A549 (cell line): Measurements from ENCODE around the gene HCST.

Experiments
- BHLHE40 ChIP-seq: IDR thresholded peaks from 2 replicates; pipeline ENCODE4 v1.6.1; 2012; ENCODE audit warnings: low read depth, low read length, inconsistent platforms
- CEBPB ChIP-seq, 2 experiments: fragments of >200 bp in 1 of 2; sonication (Bioruptor Twin) in 1 of 2; formaldehyde crosslinking in 1 of 2; IDR thresholded peaks; 2 replicates each; pipeline ENCODE4 v1.6.1; 2012 to 2016
- JUN ChIP-seq, 2 experiments: fragments of >200 bp; sonication (Bioruptor Twin); formaldehyde crosslinking; IDR thresholded peaks; 2 replicates in 1 of 2; 3 replicates in 1 of 2; pipeline ENCODE4 v1.6.1; 2016 to 2017
- NR3C1 ChIP-seq: fragments of >200 bp; sonication (Bioruptor Twin); formaldehyde crosslinking; IDR thresholded peaks from 3 replicates; pipeline ENCODE4 v1.6.1; 2017
- POLR2A ChIP-seq: IDR thresholded peaks from 2 replicates; pipeline ENCODE4 v1.6.1; 2012; ENCODE audit warnings: mild to moderate bottlenecking, low read length
- RCOR1 ChIP-seq: fragments of 150-350 bp; IDR thresholded peaks from 2 replicates; pipeline ENCODE4 v1.6.1; 2014; ENCODE audit warnings: antibody characterized with exemption, low read length, low read depth
- RFX5 ChIP-seq: fragments of 450-650 bp; IDR thresholded peaks from 2 replicates; pipeline ENCODE4 v1.7.1; 2014; ENCODE audit warnings: antibody characterized with exemption, mild to moderate bottlenecking, moderate library complexity
- TP53 ChIP-seq: fragments of 250-450 bp; sonication (Bioruptor Pico); IDR thresholded peaks from 2 replicates; pipeline ENCODE4 v1.5.0; 2021; ENCODE audit warnings: mild to moderate bottlenecking, moderate library complexity
- TF ChIP-seq, protein P1 (sequence below): fragments of >200 bp; sonication (Bioruptor Twin); formaldehyde crosslinking; IDR thresholded peaks from 3 replicates; pipeline ENCODE4 v1.5.1; 2016
- TF ChIP-seq, protein P2 (sequence below): fragments of 450-650 bp; IDR thresholded peaks from 2 replicates; pipeline ENCODE4 v1.6.1; 2014; ENCODE audit warnings: antibody characterized with exemption
- TF ChIP-seq, protein P3 (sequence below): fragments of 200-600 bp; sonication (generic); IDR thresholded peaks from 2 replicates; pipeline ENCODE4 v1.6.1; 2016; ENCODE audit warnings: antibody characterized with exemption, mild to moderate bottlenecking, moderate library complexity
- TF ChIP-seq, protein P4 (sequence below): fragments of >200 bp; sonication (Bioruptor Twin); formaldehyde crosslinking; IDR thresholded peaks from 3 replicates; pipeline ENCODE4 v1.6.1; 2016

DNA sequence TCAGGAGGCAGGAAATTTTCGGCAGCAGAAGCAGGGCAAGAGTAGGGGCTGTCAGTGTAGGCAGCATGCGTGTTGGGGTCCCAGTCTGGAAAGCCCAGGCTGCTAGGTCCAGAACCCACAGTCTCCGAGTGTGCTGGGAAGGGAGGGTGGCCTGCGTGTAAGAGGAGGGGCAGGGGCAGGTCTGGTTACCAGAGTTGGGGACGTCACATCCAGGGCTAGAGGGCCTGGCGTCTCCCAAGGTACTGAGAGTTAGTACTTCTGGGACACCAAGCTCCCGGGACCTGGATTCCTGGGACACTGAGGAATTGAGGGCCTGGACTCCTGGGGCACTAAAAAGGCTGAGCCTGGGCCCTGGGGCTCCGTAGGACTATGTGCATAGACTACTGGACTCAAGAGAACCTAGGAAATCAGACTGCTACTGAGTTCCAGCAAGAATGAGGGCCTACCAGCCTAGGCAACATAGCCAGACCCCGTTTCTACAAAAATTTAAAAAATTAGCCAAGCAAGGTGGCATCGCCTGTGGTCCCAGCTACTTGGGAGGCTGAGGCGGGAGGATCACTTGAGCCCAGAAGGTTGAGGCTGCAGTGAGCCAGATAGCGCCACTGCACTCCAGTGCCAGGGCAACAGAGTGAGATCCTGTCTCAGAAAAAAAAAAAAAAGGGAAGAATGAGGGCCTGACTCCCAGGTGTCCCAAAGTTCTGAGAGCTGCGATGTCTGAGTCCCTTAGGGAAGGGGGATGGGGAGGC is 4.5 kb upstream of the HCST start:
- TF ChIP-seq POLR2A (no peak), TP53 (CRISPR knock-in tag) (no peak), NR3C1 (no peak), RFX5 (no peak), JUN (IDR thresholded peaks at IDR 0.05) (no peak), RCOR1 (no peak), CEBPB (IDR thresholded peaks at IDR 0.05) (no peak), BHLHE40 (no peak)
- TF ChIP-seq, protein P1, sequence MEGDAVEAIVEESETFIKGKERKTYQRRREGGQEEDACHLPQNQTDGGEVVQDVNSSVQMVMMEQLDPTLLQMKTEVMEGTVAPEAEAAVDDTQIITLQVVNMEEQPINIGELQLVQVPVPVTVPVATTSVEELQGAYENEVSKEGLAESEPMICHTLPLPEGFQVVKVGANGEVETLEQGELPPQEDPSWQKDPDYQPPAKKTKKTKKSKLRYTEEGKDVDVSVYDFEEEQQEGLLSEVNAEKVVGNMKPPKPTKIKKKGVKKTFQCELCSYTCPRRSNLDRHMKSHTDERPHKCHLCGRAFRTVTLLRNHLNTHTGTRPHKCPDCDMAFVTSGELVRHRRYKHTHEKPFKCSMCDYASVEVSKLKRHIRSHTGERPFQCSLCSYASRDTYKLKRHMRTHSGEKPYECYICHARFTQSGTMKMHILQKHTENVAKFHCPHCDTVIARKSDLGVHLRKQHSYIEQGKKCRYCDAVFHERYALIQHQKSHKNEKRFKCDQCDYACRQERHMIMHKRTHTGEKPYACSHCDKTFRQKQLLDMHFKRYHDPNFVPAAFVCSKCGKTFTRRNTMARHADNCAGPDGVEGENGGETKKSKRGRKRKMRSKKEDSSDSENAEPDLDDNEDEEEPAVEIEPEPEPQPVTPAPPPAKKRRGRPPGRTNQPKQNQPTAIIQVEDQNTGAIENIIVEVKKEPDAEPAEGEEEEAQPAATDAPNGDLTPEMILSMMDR = no peak
- TF ChIP-seq, protein P2, sequence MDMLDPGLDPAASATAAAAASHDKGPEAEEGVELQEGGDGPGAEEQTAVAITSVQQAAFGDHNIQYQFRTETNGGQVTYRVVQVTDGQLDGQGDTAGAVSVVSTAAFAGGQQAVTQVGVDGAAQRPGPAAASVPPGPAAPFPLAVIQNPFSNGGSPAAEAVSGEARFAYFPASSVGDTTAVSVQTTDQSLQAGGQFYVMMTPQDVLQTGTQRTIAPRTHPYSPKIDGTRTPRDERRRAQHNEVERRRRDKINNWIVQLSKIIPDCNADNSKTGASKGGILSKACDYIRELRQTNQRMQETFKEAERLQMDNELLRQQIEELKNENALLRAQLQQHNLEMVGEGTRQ = no peak
- TF ChIP-seq, protein P3, sequence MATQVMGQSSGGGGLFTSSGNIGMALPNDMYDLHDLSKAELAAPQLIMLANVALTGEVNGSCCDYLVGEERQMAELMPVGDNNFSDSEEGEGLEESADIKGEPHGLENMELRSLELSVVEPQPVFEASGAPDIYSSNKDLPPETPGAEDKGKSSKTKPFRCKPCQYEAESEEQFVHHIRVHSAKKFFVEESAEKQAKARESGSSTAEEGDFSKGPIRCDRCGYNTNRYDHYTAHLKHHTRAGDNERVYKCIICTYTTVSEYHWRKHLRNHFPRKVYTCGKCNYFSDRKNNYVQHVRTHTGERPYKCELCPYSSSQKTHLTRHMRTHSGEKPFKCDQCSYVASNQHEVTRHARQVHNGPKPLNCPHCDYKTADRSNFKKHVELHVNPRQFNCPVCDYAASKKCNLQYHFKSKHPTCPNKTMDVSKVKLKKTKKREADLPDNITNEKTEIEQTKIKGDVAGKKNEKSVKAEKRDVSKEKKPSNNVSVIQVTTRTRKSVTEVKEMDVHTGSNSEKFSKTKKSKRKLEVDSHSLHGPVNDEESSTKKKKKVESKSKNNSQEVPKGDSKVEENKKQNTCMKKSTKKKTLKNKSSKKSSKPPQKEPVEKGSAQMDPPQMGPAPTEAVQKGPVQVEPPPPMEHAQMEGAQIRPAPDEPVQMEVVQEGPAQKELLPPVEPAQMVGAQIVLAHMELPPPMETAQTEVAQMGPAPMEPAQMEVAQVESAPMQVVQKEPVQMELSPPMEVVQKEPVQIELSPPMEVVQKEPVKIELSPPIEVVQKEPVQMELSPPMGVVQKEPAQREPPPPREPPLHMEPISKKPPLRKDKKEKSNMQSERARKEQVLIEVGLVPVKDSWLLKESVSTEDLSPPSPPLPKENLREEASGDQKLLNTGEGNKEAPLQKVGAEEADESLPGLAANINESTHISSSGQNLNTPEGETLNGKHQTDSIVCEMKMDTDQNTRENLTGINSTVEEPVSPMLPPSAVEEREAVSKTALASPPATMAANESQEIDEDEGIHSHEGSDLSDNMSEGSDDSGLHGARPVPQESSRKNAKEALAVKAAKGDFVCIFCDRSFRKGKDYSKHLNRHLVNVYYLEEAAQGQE = no peak
- TF ChIP-seq, protein P4, sequence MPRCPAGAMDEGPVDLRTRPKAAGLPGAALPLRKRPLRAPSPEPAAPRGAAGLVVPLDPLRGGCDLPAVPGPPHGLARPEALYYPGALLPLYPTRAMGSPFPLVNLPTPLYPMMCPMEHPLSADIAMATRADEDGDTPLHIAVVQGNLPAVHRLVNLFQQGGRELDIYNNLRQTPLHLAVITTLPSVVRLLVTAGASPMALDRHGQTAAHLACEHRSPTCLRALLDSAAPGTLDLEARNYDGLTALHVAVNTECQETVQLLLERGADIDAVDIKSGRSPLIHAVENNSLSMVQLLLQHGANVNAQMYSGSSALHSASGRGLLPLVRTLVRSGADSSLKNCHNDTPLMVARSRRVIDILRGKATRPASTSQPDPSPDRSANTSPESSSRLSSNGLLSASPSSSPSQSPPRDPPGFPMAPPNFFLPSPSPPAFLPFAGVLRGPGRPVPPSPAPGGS = no peak
